GM19467 (cell line): ENCODE measurements around the gene PKD1.

Experiments
- ATAC-seq: cut with Tn5 transposase; IDR thresholded peaks from one replicate; pipeline ENCODE4 v1.9.1; 2021; ENCODE audit warnings: mild to moderate bottlenecking, moderate library complexity; ENCODE audit not compliant: unreplicated experiment

The PKD1 gene

DNA sequence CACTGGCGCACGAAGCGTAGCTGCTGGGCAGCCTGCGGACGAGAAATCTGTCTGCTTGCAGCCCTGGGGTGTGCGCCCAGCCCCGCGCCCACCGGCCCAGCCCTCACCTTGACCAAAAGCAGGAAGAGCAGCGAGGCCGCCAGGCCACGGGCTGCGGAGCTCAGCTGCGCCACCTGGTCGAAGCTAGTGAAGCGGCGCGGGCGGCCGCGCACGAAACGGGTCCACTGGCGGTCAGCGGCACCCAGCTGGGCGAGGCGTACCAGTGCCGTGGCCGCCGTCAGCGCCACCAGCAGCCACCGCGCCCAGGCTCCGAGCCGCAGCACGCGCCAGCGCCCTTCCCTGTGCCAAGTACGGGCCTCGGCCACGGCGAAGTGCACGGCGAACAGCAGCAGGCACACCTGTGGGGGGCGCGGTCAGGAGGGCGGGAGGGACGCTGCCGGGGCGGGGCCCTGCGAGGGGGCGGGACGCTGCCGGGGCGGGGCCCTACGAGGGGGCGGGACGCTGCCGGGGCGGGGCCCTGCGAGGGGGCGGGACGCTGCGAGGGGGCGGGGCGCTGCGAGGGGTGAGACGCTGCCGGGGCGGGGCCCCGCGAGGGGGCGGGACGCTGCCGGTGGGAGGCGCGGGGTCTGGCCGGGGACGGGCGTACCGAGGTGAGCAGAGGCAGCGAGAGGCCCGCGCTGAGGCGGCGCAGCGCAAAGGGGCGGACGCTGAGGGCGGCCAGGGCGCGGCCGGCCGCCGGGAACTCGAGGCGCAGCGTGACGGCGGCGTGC, 44.7 kb downstream of the PKD1 start:
- ATAC-seq, result no peak

DNA sequence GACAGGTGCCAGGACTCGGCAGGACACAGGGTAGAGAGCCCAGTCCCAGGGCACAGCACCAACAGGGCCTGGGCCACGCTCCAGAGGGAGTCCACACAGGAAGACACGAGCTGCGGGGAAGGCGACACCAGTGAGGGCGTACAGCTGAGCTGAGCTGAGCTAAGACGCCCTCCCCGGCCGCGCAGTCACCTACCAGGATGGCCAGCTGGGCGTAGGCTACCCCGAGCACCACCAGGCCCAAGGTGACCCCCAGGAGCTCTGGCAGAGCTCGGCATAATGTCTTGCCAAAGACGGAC, 45.3 kb downstream of the PKD1 start:
- no peak for ATAC-seq

DNA sequence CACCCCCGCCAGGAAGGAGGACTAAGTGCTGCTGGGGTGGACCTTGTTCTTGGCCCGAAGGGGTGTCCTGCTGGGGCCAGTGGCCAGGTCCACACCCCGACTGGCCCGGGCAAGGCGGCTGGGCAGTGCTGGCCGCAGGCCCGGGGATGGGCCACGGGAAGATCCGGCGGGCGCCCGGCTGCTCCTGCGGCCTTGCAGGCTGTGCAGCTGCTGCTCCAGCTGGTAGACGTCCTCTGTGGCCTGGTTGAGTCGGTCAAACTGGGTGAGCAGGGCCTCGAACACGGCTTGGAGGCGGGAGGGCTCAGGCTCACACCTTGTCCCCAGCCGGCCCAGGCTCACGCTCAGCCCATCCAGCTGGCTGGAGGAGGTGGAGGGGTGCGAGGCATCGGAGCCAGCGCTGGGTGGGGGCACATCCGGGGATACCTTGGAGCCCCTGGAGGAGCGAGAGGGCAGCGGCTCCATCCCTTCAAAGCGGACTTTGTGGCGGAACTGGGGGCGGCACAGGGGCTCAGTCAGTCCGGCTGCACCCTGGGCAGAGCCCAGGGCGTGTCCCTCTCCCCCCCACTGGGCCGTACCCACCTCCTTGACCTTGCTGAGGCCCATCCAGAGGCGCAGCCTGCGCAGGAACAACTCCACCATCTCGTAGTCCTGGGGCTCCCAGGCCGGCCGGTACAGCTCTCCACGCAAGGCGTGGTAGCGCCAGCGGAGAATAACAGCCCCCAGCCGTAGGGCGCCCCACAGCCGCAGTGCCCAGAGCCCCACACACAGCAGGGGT, 45.8 kb downstream of the PKD1 start:
- ATAC-seq, result no peak

DNA sequence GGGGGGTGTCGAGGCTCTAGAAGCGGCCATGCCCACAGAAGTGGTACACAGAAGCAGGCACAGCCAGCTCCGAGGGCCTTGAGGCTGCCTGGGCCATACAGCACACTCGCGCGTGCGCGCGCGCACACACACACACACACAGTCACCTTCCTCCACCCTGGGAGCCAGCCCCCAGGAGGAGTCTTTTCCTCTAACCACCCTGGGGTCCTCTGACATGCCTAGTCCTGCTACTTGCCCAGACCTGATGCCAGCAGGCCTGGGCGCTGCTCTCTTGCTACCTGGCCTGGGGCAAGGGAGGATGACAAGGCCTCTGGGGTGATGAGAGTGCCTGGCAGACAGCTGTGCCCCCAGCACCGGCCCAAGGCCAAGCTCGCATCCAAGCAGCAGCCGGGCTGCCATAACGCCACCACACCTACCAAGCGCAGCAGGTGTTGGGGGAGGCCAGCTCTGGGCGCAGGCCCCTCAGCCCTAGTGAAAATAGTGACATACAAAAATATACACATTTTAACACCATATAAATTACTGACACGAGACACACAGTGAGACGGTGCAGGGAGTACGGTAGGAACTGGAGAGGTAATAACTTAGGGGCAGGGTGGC, 46.8 kb downstream of the PKD1 start:
- no peak for ATAC-seq

DNA sequence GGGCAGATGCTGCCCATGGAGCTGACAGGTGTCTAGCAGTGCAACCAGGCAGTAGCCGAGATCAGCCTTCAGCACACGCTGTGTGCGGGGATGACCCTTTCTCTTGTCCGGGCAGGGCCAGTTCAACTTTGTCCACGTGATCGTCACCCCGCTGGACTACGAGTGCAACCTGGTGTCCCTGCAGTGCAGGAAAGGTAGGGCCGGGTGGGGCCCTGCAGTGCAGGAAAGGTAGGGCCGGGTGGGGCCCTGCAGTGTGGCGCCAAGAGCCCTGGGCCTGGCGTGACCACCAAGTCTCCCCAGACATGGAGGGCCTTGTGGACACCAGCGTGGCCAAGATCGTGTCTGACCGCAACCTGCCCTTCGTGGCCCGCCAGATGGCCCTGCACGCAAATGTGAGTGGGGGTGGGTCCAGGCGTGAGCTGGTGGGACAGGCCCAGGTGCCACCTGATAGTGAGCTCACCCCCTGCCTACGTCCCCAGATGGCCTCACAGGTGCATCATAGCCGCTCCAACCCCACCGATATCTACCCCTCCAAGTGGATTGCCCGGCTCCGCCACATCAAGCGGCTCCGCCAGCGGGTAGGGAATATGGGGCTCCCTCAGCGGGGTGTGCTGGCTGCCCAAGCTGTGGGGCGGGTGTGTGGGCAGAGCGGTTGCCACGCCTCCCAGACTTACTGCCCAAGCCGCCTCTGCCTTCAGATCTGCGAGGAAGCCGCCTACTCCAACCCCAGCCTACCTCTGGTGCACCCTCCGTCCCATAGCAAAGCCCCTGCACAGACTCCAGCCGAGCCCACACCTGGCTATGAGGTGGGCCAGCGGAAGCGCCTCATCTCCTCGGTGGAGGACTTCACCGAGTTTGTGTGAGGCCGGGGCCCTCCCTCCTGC, 47.7 kb downstream of the PKD1 start:
- no peak for ATAC-seq

DNA sequence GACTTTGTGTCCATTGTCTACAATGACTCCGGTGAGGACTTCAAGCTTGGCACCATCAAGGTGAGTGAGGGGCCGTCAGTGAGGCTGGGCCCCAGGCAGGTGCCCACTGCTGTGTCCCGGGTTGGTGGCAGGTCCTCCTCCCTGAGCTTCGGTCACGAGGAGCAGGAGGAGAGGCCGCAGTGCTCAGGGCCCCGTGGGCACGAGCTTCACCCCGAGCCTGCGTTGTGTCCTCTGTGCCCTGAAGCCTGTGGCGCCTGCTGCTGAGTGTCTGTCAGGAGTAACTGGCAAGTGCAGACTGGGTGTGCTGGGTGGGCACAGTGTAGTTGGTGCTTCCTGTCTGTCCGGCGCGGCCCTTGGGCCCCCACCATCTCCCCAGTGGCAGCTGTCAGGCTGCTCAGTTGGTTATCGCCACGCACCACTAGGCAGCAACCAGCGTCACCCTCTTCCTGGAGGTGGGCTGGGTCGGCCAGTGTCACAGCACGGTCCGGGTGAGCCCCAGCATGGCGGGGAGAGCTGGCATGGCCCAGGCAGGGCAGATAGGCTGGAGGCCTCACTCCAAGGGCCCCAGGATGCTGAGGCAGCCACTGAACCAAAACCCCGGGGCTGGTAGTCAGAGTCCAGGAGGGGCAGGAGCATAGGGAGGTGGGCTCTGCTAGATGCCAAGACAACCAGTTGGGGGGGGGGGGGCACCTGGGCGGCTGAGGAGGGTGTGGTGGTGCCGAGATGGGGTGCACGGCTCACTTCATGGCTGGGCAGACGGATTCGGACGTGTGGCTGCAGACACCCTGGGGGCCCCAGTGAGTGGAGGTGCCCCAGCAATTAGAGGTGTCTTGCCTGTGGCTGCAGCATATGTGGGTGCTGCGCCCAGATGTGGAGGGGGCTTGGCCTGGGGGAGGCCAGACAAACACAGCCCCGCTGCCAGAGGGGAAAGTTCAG, 48.6 kb downstream of the PKD1 start:
- ATAC-seq, result no peak

DNA sequence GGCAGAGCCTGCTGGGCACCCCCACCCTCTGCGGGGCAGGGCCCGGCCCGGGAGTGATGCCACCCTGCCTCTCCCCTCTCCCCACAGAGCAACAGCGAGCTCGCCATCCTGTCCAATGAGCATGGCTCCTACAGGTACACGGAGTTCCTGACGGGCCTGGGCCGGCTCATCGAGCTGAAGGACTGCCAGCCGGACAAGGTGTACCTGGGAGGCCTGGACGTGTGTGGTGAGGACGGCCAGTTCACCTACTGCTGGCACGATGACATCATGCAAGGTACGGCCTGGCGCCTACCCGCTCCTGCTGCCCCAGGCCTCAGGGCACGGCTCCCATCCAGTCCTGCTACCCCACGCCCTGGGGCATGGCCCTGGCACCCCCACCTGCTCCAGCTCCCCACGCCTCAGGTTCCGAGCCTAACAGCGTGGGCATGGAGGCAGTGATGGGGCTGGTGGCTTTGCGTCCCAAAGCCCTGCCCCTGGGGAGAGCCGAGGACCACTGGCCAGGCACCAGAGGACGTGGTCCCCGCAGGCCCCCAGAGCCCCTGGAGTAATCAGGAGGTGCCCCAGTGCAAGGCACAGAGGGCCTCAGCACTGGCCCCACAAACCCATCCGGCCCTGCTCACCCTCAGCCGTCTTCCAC, 49.5 kb downstream of the PKD1 start:
- no peak for ATAC-seq

DNA sequence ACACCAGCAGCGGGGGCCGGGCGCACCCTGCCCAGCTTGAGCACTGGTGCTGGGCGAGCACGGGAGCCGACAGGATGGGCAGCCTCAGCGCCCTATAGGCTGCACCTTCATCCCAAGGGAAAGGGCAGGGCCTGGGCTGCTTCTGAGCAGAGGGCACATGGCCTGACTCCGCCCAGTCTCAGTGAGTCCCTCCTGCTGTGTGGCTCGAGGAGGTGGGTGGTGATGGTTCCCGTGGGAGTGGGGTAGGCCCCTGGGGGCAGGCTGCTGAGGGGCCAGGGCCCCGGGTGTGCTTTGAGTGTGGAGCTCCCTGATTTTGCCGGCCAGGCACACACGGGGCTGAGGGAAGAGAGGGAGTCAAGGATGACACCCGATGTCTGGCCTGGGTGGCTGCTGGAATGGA, 50.0 kb downstream of the PKD1 start:
- no peak for ATAC-seq

DNA sequence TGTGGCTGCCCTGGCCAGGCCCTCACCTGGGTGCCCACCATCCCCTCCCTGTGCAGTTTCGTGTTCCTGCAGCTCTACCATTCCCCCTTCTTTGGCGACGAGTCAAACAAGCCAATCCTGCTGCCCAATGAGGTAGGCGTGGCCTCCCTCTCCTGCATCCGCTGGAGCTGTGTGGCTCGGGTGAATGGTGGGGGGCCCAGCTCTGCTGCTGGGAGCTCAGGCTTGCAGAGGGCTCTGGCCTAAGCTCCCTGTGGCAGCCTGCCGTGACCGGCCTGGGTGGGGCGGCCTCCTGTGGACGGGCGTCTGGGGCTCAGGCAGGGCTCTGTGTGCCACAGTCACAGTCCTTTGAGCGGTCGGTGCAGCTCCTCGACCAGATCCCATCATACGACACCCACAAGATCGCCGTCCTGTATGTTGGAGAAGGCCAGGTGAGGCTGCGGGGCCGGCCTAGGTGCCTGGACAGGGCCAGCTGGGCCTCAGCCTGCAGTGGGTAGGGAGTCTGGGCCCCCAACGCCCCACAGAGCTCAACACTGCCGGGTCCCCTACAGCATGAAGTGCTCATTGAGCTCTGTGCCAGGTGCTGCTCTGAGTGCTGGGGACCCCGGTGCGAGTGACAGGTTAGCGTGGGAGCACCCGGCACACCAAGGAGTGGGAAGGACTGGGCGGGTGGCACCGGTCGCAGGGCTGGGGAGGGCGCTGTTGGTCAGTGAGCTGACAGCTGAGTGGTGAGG, 50.6 kb downstream of the PKD1 start:
- no peak for ATAC-seq

DNA sequence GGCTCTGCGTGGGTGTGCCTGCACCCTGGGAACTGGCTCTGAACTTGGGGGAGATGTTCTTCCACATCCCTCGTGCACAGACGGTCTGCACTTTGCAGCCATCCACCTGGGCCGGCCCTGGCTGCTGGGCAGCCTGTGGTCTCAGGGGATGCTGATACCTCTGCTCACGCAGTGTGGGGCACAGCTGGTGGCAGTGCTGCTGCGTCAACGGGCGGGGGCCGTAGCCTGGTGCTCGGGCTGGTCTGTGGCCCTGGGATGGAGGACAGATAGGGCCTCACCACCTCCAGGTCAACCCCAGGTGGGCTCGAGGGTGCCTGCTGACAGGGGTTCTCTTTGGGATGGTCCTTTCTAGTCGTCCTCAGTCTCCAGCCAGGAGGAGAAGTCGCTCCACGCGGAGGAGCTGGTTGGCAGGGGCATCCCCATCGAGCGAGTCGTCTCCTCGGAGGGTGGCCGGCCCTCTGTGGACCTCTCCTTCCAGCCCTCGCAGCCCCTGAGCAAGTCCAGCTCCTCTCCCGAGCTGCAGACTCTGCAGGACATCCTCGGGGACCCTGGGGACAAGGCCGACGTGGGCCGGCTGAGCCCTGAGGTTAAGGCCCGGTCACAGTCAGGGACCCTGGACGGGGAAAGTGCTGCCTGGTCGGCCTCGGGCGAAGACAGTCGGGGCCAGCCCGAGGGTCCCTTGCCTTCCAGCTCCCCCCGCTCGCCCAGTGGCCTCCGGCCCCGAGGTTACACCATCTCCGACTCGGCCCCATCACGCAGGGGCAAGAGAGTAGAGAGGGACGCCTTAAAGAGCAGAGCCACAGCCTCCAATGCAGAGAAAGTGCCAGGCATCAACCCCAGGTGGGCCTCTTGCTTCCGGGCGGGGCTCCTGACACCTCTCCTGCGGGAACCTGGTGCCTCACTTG, 51.6 kb downstream of the PKD1 start:
- ATAC-seq, result no peak

DNA sequence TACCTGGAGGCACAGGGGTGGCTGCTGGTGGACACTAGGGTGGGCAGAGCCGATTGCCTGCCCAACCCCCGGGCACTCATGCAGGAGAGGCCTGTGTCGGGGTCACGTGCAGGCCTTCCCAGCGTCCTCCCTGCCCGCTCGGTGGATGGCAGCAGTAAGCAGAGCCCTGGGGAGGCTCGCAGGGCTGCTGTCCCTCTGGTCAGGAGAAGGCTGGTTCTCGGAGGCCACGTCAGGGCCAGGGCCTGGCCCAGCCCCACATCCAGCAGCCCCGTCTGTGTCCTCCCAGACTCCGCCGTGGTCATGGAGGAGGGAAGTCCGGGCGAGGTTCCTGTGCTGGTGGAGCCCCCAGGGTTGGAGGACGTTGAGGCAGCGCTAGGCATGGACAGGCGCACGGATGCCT, 52.3 kb downstream of the PKD1 start:
- no peak for ATAC-seq

DNA sequence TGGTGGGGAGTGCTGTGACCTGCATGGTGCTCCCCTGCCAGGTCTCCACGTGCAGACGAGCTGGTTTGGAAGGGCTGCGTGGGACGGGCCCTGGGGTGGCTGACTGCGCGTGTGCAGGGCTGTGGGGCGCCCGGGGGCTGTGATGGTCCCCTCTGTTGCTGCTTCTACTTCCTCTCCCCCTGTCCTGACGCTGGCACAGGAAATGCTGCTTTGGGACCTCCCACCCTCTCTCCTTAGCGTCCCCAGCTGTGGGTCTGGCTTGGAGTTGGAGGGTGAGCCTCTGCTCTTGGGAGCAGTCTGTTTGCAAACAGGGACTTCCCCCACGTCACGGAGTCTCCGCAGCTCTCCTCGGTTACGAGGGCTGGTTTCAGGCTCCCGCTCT, 52.7 kb downstream of the PKD1 start:
- no peak for ATAC-seq

DNA sequence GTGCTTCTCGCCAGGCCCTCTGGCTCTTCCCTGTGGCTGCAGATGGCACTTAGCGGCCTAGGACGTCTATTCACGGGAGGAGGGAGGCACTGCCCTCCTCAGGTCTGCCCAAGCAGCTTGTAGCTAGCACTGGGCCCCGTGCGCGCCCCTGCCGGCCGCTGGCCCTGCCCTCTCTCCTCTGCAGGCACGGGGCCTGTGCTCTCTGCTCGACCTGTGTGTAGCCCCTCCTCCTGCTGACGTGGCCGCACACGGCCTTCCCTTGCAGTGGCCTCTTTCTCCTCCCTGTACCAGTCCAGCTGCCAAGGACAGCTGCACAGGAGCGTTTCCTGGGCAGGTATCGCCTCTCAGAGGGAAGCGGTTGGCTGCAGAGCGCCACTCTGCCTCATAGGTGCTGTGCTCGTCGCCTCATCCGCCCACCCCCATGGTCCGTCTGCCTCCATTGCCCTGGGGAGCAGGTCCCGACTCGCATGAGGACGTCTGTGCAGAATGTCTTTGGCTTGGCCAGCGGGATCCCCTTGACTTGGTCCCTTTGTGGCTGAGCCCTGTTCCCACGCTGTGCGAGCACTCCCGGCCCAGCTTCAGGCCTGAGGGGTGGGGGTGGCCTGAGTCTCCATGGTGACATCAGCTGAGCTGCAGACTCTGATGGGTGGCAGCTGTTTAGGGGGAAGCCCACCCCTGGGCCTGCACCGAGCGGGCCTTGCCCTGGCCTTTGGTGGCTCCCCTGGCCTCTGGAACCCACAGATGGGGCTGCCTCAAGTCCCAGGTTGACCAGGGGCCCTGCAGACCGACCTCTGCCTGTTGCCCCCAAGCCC, 53.3 kb downstream of the PKD1 start:
- no peak for ATAC-seq

DNA sequence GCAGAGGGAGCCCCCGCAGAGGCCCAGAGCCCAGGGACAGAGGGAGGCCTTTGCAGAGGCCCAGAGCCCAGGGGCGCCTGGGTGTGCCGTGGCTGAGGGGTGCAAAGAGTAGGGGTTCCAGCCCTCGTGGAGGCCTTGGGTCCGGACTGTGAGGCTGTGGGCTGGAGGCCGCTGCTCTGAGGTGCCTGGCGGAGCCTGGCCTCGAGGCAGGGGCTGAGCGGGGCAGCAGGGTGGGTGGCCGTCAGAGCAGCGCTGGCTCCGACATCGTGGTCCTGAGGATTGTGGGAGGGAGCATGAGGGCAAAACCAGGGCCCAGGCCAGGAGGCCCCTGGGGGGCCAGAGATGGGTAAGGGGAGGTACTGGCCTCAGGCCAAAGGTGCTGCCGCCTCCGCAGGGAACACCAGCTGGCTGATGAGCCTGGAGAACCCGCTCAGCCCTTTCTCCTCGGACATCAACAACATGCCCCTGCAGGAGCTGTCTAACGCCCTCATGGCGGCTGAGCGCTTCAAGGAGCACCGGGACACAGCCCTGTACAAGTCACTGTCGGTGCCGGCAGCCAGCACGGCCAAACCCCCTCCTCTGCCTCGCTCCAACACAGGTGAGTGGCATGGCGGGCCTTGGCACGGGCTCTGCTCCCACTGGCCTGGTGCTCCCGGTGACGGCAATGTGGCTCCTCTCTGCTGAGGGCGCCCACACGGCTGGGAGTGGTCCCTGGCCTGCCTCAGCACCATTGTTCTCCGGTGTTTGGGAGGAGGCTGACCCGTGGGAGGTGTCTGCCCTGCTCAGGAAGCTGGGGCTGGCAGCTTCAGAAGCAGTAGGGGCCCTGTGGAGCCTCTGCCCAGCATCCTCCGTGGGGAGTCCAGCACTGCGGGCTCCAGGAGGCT, 54.3 kb downstream of the PKD1 start:
- no peak for ATAC-seq

DNA sequence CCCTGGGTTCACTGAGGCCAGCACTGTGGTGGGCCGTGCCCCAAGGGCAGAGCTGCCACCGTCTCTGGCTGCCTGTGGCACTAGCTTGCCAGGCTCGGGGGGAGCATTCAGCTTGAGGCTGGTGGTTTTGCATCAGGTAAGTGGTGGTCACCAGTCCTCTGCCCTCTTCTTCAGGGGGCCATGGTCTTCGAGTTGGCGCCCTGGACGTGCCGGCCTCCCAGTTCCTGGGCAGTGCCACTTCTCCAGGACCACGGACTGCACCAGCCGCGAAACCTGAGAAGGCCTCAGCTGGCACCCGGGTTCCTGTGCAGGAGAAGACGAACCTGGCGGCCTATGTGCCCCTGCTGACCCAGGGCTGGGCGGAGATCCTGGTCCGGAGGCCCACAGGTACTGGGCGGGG, 55.7 kb downstream of the PKD1 start:
- ATAC-seq, result no peak

DNA sequence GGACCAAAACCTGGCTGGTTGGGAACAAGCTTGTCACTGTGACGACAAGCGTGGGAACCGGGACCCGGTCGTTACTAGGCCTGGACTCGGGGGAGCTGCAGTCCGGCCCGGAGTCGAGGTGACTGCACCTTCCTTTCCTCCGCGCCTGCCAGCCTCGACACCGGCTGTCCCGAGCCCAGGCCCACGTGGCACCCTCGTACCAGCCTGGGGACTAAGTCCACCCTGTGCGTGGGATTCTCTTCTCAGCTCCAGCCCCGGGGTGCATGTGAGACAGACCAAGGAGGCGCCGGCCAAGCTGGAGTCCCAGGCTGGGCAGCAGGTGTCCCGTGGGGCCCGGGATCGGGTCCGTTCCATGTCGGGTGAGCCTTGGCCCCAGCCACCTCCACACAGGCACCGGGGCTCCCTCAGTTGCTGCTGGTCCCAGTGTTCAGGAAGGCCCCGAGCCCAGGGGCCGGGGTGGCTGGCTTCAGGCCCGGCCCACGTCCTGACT, 56.3 kb downstream of the PKD1 start:
- ATAC-seq, result no peak
